IMR-90 (cell line): ENCODE data around the gene PLXNB3. TPM values are rescaled to one million over a fixed set of nuclear protein-coding genes. Genes with fewer than 3 reads are reported as not detected.
A peak's percentile ranks its signal among the peaks of the same experiment; 100 is the strongest.

ENCODE experiments used
- ATAC-seq: fragments of 200-7000 bp; cut with Tn5 transposase; 2 replicates; pipeline ENCODE4 v1.9.1; 2020; ENCODE audit warnings: low read depth, mild to moderate bottlenecking, moderate library complexity
- BruUV-seq: library from RNA; stranded (reverse); fragments of 400-500 nt; replicated peaks from 2 replicates; lab custom pipeline; 2021; lab: Mats Ljungman, UMichigan
- CTCF ChIA-PET: fragments of 300-600 bp; formaldehyde crosslinking; extraction: SDS; loops from one replicate; lab custom pipeline; 2021; ENCODE audit warnings: antibody characterized with exemption; lab: Yijun Ruan, JAX
- POLR2A ChIA-PET: fragments of 300-600 bp; sonication (Branson Sonifier 250); formaldehyde crosslinking; loops from one replicate; lab custom pipeline; 2022; ENCODE audit warnings: antibody characterized with exemption; ENCODE audit not compliant: unreplicated experiment; lab: Charles Lee
- DNase-seq: peaks from one replicate; pipeline ENCODE4 v3.0.0; 2013
- H2AFZ ChIP-seq: replicated peaks from 2 replicates; pipeline ENCODE3; 2013; ENCODE audit warnings: low read length, mild to moderate bottlenecking; ENCODE audit not compliant: poor library complexity
- H2AK5ac ChIP-seq: 2 replicates; pipeline ENCODE4 v1.6.1; 2013; ENCODE audit warnings: low read depth, low read length, inconsistent platforms
- H2AK9ac ChIP-seq: replicated peaks from 2 replicates; pipeline ENCODE3; 2013; ENCODE audit warnings: mild to moderate bottlenecking, low read depth, low read length, moderate library complexity; ENCODE audit not compliant: poor library complexity
- H2BK120ac ChIP-seq: 2 replicates; pipeline ENCODE4 v1.6.1; 2013; ENCODE audit warnings: low read depth, low read length, inconsistent platforms
- H2BK15ac ChIP-seq: 3 replicates; pipeline ENCODE4 v1.6.1; 2013; ENCODE audit warnings: low read depth, low read length, inconsistent platforms
- H2BK20ac ChIP-seq: 2 replicates; pipeline ENCODE4 v1.6.1; 2013; ENCODE audit warnings: low read depth, mild to moderate bottlenecking, inconsistent platforms, low read length, moderate library complexity
- H2BK5ac ChIP-seq: 2 replicates; pipeline ENCODE4 v1.6.1; 2013; ENCODE audit warnings: mild to moderate bottlenecking, low read depth, low read length, inconsistent platforms; ENCODE audit not compliant: poor library complexity, severe bottlenecking
- H3K14ac ChIP-seq: replicated peaks from 2 replicates; pipeline ENCODE4 v1.6.1; 2013; ENCODE audit warnings: low read depth, low read length, inconsistent platforms
- H3K18ac ChIP-seq: 2 replicates; pipeline ENCODE4 v1.6.1; 2013; ENCODE audit warnings: low read depth, low read length, control low read depth
- H3K23ac ChIP-seq: 2 replicates; pipeline ENCODE4 v1.6.1; 2013; ENCODE audit warnings: low read depth, low read length, inconsistent platforms
- H3K27ac ChIP-seq: 2 replicates; pipeline ENCODE4 v1.5.1; 2013; ENCODE audit warnings: mild to moderate bottlenecking, control low read depth, low read length; ENCODE audit not compliant: insufficient read depth
- H3K27me3 ChIP-seq: 2 replicates; pipeline ENCODE4 v1.6.1; 2013; ENCODE audit warnings: low read length; ENCODE audit not compliant: control insufficient read depth, insufficient read depth
- H3K36me3 ChIP-seq: 2 replicates; pipeline ENCODE4 v1.6.1; 2013; ENCODE audit warnings: low read length, mixed read lengths; ENCODE audit not compliant: control insufficient read depth, insufficient read depth
- H3K4ac ChIP-seq: 2 replicates; pipeline ENCODE4 v1.6.1; 2013; ENCODE audit warnings: low read depth, low read length, inconsistent platforms
- H3K4me1 ChIP-seq: 2 replicates; pipeline ENCODE4 v1.6.1; 2013; ENCODE audit warnings: low read length, mixed read lengths; ENCODE audit not compliant: control insufficient read depth, insufficient read depth
- H3K4me2 ChIP-seq: 2 replicates; pipeline ENCODE4 v1.6.1; 2013; ENCODE audit warnings: low read depth, mild to moderate bottlenecking, control low read depth, low read length, moderate library complexity
- H3K4me3 ChIP-seq: 2 replicates; pipeline ENCODE4 v1.5.1; 2013; ENCODE audit warnings: low read depth, mild to moderate bottlenecking, control low read depth, low read length, moderate library complexity; ENCODE audit not compliant: insufficient read depth
- H3K56ac ChIP-seq: 2 replicates; pipeline ENCODE4 v1.6.1; 2013; ENCODE audit warnings: low read length, inconsistent platforms; ENCODE audit not compliant: insufficient read depth; ENCODE audit errors: extremely low read depth
- H3K79me1 ChIP-seq, 2 experiments: 2 replicates each; pipeline ENCODE4 v1.6.1; 2013; ENCODE audit warnings: low read length in 2 of 2, inconsistent platforms in 1 of 2, low read depth in 1 of 2
- H3K9ac ChIP-seq: 2 replicates; pipeline ENCODE4 v1.6.1; 2013; ENCODE audit warnings: low read depth, low read length, control low read depth
- H3K9me1 ChIP-seq: 2 replicates; pipeline ENCODE4 v1.6.1; 2013; ENCODE audit warnings: low read length, inconsistent platforms; ENCODE audit not compliant: insufficient read depth
- H3K9me3 ChIP-seq: 2 replicates; pipeline ENCODE4 v1.6.1; 2013; ENCODE audit warnings: low read length; ENCODE audit not compliant: control insufficient read depth, insufficient read depth
- H4K20me1 ChIP-seq: 2 replicates; pipeline ENCODE4 v1.6.1; 2013; ENCODE audit warnings: low read length, inconsistent platforms; ENCODE audit not compliant: insufficient read depth
- H4K5ac ChIP-seq: 2 replicates; pipeline ENCODE4 v1.6.1; 2013; ENCODE audit warnings: mild to moderate bottlenecking, low read depth, low read length, control low read depth
- H4K8ac ChIP-seq, 2 experiments: 2 replicates each; pipeline ENCODE4 v1.6.1; 2013; ENCODE audit warnings: low read depth in 2 of 2, low read length in 2 of 2, control low read depth in 1 of 2, inconsistent platforms in 1 of 2
- H4K91ac ChIP-seq: 2 replicates; pipeline ENCODE4 v1.6.1; 2013; ENCODE audit warnings: low read depth, low read length, inconsistent platforms; ENCODE audit not compliant: insufficient read depth
- CEBPB ChIP-seq: IDR thresholded peaks from 2 replicates; pipeline ENCODE4 v1.6.1; 2012; ENCODE audit warnings: low read depth, low read length, improper control_type of control experiment
- CTCF ChIP-seq: conservative IDR thresholded peaks from 2 replicates; pipeline ENCODE4 v1.5.1; 2012; ENCODE audit warnings: mild to moderate bottlenecking, low read depth, low read length, improper control_type of control experiment
- ELK1 ChIP-seq: fragments of 150-350 bp; IDR thresholded peaks from 2 replicates; pipeline ENCODE4 v1.6.1; 2016; ENCODE audit warnings: low read depth, mild to moderate bottlenecking, low read length, moderate library complexity, borderline replicate concordance
- FOS ChIP-seq: fragments of 150-350 bp; IDR thresholded peaks from 2 replicates; pipeline ENCODE4 v1.6.1; 2016; ENCODE audit warnings: low read depth, low read length
- MAFK ChIP-seq: IDR thresholded peaks from 2 replicates; pipeline ENCODE4 v1.6.1; 2012; ENCODE audit warnings: low read depth, low read length, improper control_type of control experiment
- MAZ ChIP-seq: IDR thresholded peaks from 2 replicates; pipeline ENCODE4 v1.6.1; 2012; ENCODE audit warnings: low read depth, mild to moderate bottlenecking, low read length, improper control_type of control experiment, moderate library complexity, borderline replicate concordance
- MXI1 ChIP-seq: IDR thresholded peaks from 2 replicates; pipeline ENCODE4 v1.6.1; 2012; ENCODE audit warnings: low read depth, mild to moderate bottlenecking, low read length, moderate library complexity, borderline replicate concordance
- POLR2A ChIP-seq: IDR thresholded peaks from 2 replicates; pipeline ENCODE4 v1.6.1; 2012; ENCODE audit warnings: mild to moderate bottlenecking, low read depth, low read length
- RAD21 ChIP-seq: IDR thresholded peaks from 2 replicates; pipeline ENCODE4 v1.6.1; 2012; ENCODE audit warnings: low read length, improper control_type of control experiment
- RCOR1 ChIP-seq: IDR thresholded peaks from 2 replicates; pipeline ENCODE4 v1.6.1; 2012; ENCODE audit warnings: mild to moderate bottlenecking, low read length, improper control_type of control experiment; ENCODE audit not compliant: insufficient replicate concordance
- RFX5 ChIP-seq: IDR thresholded peaks from 2 replicates; pipeline ENCODE4 v1.8.0; 2012; ENCODE audit warnings: low read depth, mild to moderate bottlenecking, low read length, moderate library complexity
- SMC3 ChIP-seq: fragments of 150-350 bp; IDR thresholded peaks from 2 replicates; pipeline ENCODE4 v1.6.1; 2016; ENCODE audit warnings: low read depth, mild to moderate bottlenecking, antibody characterized with exemption, low read length, moderate library complexity
- USF2 ChIP-seq: fragments of 150-350 bp; IDR thresholded peaks from 2 replicates; pipeline ENCODE4 v1.6.1; 2017; ENCODE audit warnings: mild to moderate bottlenecking, antibody characterized with exemption, low read length, low read depth
- WGBS, 2 experiments: methylation state at CpG; one replicate each; pipeline versions ENCODE4 v1.1.5 to v1.1.7; 2013; ENCODE audit warnings: missing lambda C conversion rate in 2 of 2; ENCODE audit not compliant: insufficient read length in 1 of 2; ENCODE audit errors: extremely low coverage in 2 of 2; 5-methylcytosine and 5-hydroxymethylcytosine counted together
- dilution Hi-C: fragments of 300-500 bp; cut with HindIII; formaldehyde crosslinking; loops from one replicate; pipeline ENCODE4 v1.14.3; 2018; ENCODE audit warnings: low sequenced_read_pairs; ENCODE audit not compliant: unreplicated experiment
- in situ Hi-C: fragments of 300-500 bp; cut with MboI; formaldehyde crosslinking; loops from 3 replicates; pipeline ENCODE4 v1.14.3; 2019; ENCODE audit warnings: low sequenced_read_pairs, inconsistent platforms, mixed read lengths
- intact Hi-C: fragments of 100-400 bp; cut with micrococcal nuclease; formaldehyde crosslinking; loops from 2 replicates; pipeline ENCODE4 v1.10.0; 2022
- polyA plus RNA-seq, 3 experiments: library from polyadenylated mRNA; depleted of rRNA; stranded (reverse); fragments of >200 nt; gene quantifications; 2 replicates each; pipeline ENCODE4 v1.2.3, GENCODE V29; 2012; ENCODE audit warnings: low replicate concordance in 1 of 3
- total RNA-seq: library from RNA; depleted of rRNA; stranded (reverse); fragments of >200 nt; gene quantifications from 2 replicates; pipeline ENCODE4 v1.2.3, GENCODE V29; 2012

PLXNB3 gene
- total and polyA plus RNA-seq, 2 of the 4 experiments (the other 2 are of a cell fraction): 0.36 to 22.3 TPM

- CTCF ChIA-PET: no interaction called here
- DNase-seq (peak; percentile 78), ATAC-seq (peak; percentile 86)
- POLR2A ChIA-PET: no interaction called here
- Histone ChIP-seq H3K4me2 (peak within 1 kb of the TSS; percentile 88), H4K20me1 (peaks cover 14% of the 10 kb centered on the region), H2AK9ac (peak within 1 kb of the TSS; percentile 93), H2BK15ac (no peak within 1 kb of the TSS; the same call in 2 of the 3 replicates), H3K4me1 (peaks cover 17% of the 10 kb centered on the region), H2AFZ (peak within 1 kb of the TSS; percentile 83), H4K8ac (peak within 1 kb of the TSS; percentile 43 to 53; a peak in 3 of 4 replicates), H4K5ac (0 out of 2 replicates have a peak within 1 kb of the TSS, but pooled peaks have one; percentile 25), H4K91ac (peak within 1 kb of the TSS; percentile 34; the same call in 1 of the 2 replicates), H3K4me3 (peak within 1 kb of the TSS; percentile 82), H3K27me3 (no peaks in the 10 kb centered on the region), H3K27ac (peak within 1 kb of the TSS; percentile 77), H2BK5ac (peak within 1 kb of the TSS; percentile 53), H2BK120ac (no peak within 1 kb of the TSS), H3K9me1 (peaks cover 5% of the 10 kb centered on the region; the same call in 1 of the 2 replicates), H2BK20ac (no peak within 1 kb of the TSS), H3K56ac (peak within 1 kb of the TSS; percentile 12; the same call in 1 of the 2 replicates), H3K4ac (peak within 1 kb of the TSS; percentile 65), H3K36me3 (peaks cover 11% of the 10 kb centered on the region), H3K9me3 (no peaks in the 10 kb centered on the region), H3K9ac (peak within 1 kb of the TSS; percentile 65), H3K18ac (no peak within 1 kb of the TSS), H3K14ac (peak within 1 kb of the TSS; percentile 59; the same call in 1 of the 2 replicates), H3K79me1 (peaks cover 3 to 32% of the 10 kb centered on the region in 2 experiments; a peak in 3 of 4 replicates), H3K23ac (peak within 1 kb of the TSS; percentile 18; the same call in 1 of the 2 replicates), H2AK5ac (peak within 1 kb of the TSS; percentile 47)
- in situ Hi-C loops (no loop called here), dilution Hi-C loops (no loop called here), intact Hi-C loops (no loop called here)
- WGBS, 2 experiments: 31% methylated on average over 28 of the region's 88 CpGs; no CpG with 5 or more reads in 1 of the 2 experiments
- no TSS peak for BruUV-seq
- TF ChIP-seq MXI1: peak; percentile 23; the same call in 1 of the 2 replicates
- TF ChIP-seq ELK1: no peak
- no peak for TF ChIP-seq MAFK
- no peak for TF ChIP-seq USF2
- no peak for TF ChIP-seq RAD21
- TF ChIP-seq RCOR1: no peak
- no peak for TF ChIP-seq CEBPB
- TF ChIP-seq CTCF: no peak
- no peak for TF ChIP-seq FOS
- TF ChIP-seq SMC3: no peak
- no peak for TF ChIP-seq RFX5
- peak; percentile 42; the same call in 1 of the 2 replicates for TF ChIP-seq MAZ
- peak; percentile 84 for TF ChIP-seq POLR2A
Measured at GRCh38 chrX:153724252-153725038, 39.6 kb upstream of the PLXNB3 start, which contains the start of the genes ABCD1 and BCAP31. Gene ABCD1, plus strand, starts transcription at chrX:153724856. Its CDS starts 411 bp downstream, at chrX:153725267. Gene BCAP31, minus strand, starts transcription at chrX:153724387. Its CDS starts 1,143 bp downstream, at chrX:153723244.
